Pancreas (tissue), 10 donors: ENCODE measurements around the gene ZNF417. TPM values are rescaled to one million over a fixed set of nuclear protein-coding genes. Genes with fewer than 3 reads are reported as not detected.

Source experiments
- ATAC-seq, 4 donors: fragments of 200-7000 bp; cut with Tn5 transposase; one replicate each; pipeline versions ENCODE4 v1.8.0 to v1.9.1; 2020; ENCODE audit warnings: mild to moderate bottlenecking in 4 of 4, moderate library complexity in 4 of 4
- DNase-seq, 6 donors: peaks; one replicate each; pipeline ENCODE4 v3.0.0-alpha.2; 2020
- FAIRE-seq: peaks from 2 replicates; lab custom pipeline; 2012; peaks lifted over from hg19 to GRCh38; lab: Jason Lieb, UNC
- H3K27ac ChIP-seq, 4 donors: fragments of 200-600 bp; sonication (generic); 1 replicate in 3 of 4; 2 replicates in 1 of 4; pipeline versions ENCODE4 v1.5.0 to v1.8.0; 2020
- H3K27me3 ChIP-seq, 4 donors: fragments of 200-600 bp; one replicate each; pipeline ENCODE4 v1.8.0; 2021
- H3K36me3 ChIP-seq, 3 donors: fragments of 200-600 bp; sonication (generic) in 1 of 3; one replicate each; pipeline versions ENCODE4 v1.5.0 to v1.8.0; 2020 to 2021
- H3K4me1 ChIP-seq, 3 donors: fragments of 200-600 bp; one replicate each; pipeline ENCODE4 v1.8.0; 2021
- H3K4me3 ChIP-seq, 4 donors: fragments of 200-600 bp; sonication (generic) in 2 of 4; one replicate each; pipeline versions ENCODE4 v1.5.0 to v1.8.0; 2020 to 2021
- H3K9me3 ChIP-seq, 4 donors: fragments of 200-600 bp; one replicate each; pipeline ENCODE4 v1.8.0; 2021
- WGBS, 2 donors: extraction: QIAGEN DNeasy Blood & Tissue Kit; methylation state at CpG; one replicate each; pipeline ENCODE4 v1.1.7; 2013; 5-methylcytosine and 5-hydroxymethylcytosine counted together
- intact Hi-C, 3 donors: fragments of 100-400 bp; cut with DNase I; formaldehyde crosslinking; loops; one replicate each; pipeline versions ENCODE4 v1.11.1 to v1.14.2; 2022
- polyA plus RNA-seq, 2 donors: library from polyadenylated mRNA; stranded (reverse); fragments of 200-250 nt; gene quantifications; one replicate each; pipeline ENCODE4 v1.2.3, GENCODE V29; 2013
- total RNA-seq, 6 donors: library from RNA; stranded (reverse); fragmentation: NEBNext Ultra II Directional in 4 of 6; extraction: Animal tissue kit (Norgen Biotek cat#: 25700) in 4 of 6; gene quantifications; one replicate each; pipeline versions ENCODE4 v1.2.1 to v1.2.4, GENCODE V29; 2021 to 2023
- TF ChIP-seq, protein P1 (sequence below), 4 donors: fragments of 200-600 bp; sonication (generic) in 3 of 4; IDR thresholded peaks; one replicate each; pipeline versions ENCODE4 v1.5.0 to v1.8.0; 2021; ENCODE audit warnings: antibody characterized with exemption in 4 of 4
- donor health status: healthy with polysubstance abuse.
- donor health status: DM: no; HTN: no; CAD: no; lungs with moderate emphysema.
- donor health status: DM: no; HTN: no; CAD: no.
- donor health status: control.
- donor health status: control.
- donor health status: Bipolar disorder and iron deficiency.
- donor health status: DM: yes; HTN: yes; CAD: no.
- donor health status: DM: no; HTN: no; CAD: no.
- donor health status: DM: no; HTN: no; CAD: no.
- donor health status: DM: yes; HTN: yes; CAD: no.

ZNF417 gene
- total and polyA plus RNA-seq, 8 donors: 2.8 to 15.3 (median 6.2) TPM

DNA sequence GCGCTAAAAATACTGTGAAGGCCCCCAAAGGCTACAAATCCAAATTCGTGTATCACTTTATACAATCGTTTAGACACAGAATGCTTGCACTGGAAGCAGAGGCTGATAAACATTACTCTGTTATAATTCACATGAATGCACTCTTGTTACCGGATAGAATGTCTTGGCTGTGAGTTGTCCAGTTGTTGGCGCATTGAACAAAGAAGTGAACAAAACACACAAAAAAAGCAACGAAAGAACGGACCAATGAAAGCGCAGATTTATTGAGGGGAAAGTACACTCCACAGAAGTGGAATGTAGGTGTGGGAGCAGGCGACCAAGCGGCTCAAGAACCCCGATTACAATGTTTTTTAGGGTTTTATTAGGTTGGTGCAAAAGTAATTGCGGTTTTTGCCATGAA, 19.3 kb upstream of the ZNF417 start:
- FAIRE-seq (no peak), DNase-seq (no peak), ATAC-seq (no peak)
- H3K4me3 ChIP-seq: no peak overlapping the region
- 79 to 86% methylated on average over 12 of the region's 12 CpGs for WGBS, 2 donors
- no peaks in the 10 kb centered on the region for H3K4me1 ChIP-seq
- TF ChIP-seq, protein P1, sequence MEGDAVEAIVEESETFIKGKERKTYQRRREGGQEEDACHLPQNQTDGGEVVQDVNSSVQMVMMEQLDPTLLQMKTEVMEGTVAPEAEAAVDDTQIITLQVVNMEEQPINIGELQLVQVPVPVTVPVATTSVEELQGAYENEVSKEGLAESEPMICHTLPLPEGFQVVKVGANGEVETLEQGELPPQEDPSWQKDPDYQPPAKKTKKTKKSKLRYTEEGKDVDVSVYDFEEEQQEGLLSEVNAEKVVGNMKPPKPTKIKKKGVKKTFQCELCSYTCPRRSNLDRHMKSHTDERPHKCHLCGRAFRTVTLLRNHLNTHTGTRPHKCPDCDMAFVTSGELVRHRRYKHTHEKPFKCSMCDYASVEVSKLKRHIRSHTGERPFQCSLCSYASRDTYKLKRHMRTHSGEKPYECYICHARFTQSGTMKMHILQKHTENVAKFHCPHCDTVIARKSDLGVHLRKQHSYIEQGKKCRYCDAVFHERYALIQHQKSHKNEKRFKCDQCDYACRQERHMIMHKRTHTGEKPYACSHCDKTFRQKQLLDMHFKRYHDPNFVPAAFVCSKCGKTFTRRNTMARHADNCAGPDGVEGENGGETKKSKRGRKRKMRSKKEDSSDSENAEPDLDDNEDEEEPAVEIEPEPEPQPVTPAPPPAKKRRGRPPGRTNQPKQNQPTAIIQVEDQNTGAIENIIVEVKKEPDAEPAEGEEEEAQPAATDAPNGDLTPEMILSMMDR (IDR thresholded peaks at IDR 0.05): no peak
- no peaks in the 10 kb centered on the region for H3K9me3 ChIP-seq
- H3K27me3 ChIP-seq: no peaks in the 10 kb centered on the region
- H3K36me3 ChIP-seq: no peaks in the 10 kb centered on the region
- intact Hi-C loops: no loop called here
- no peak overlapping the region for H3K27ac ChIP-seq

DNA sequence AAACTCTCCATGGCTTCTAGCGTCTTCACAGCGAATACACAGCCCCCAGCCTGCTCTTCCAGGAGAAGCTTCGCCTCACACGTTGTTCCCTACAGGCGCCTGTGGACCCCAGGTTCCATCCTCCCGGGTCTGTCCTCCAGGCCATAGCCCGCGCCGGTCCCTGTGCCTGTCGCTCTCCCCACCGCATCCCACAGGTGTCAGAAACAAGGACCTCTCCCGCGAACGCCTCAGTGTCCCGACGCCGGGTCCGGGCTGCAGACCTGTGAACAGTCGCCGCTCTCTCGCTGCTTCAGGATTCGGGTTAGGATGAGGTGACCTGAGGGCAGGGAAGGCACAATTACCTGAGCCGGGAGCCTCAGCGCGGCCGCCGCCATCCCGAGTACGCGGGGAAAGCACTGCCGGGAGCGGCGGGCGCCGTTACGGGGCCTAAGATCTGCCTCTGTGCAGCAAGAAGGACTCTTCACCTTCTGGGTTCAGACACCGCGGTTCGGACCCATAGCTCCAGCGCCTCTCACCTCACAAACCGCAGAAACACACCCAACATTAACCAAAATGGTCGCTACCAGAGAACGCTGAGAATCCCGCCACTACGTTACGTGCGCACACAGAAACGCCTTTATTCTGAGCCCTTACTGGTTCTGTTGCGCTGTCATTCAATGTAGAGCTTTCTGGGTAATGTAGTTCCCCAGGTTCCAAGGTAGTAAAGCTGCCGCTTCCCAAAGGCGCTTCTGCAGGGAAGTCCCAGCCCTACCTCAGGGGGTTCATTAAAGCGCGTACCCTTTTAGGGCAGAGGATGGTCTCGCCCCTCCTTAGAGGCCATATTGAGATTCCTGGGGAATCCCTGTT, 18.7 kb upstream of the ZNF417 start, which contains the start of gene ZNF418:
Gene ZNF418, minus strand, starts transcription at position 583 of the 846 bp plus-strand sequence. CDS start 1,580 bp downstream, outside the sequence.
- DNase-seq (peak; percentile 31 to 76 (median 58)), ATAC-seq (peak; percentile 98 to 100 (median 100)), FAIRE-seq (no peak)
- intact Hi-C loops: no loop called here
- H3K27ac ChIP-seq: peak within 1 kb of the TSS; percentile 37 to 63 (median 52)
- 2% methylated on average over 54 of the region's 54 CpGs for WGBS, 2 donors
- TF ChIP-seq, protein P1 (IDR thresholded peaks at IDR 0.05): no peak
- no peaks in the 10 kb centered on the region for H3K4me1 ChIP-seq
- H3K27me3 ChIP-seq: no peaks in the 10 kb centered on the region
- H3K36me3 ChIP-seq: peaks cover 0 to under 1% (median 0%) of the 10 kb centered on the region in 3 donors
- H3K9me3 ChIP-seq: no peaks in the 10 kb centered on the region
- peak within 1 kb of the TSS; percentile 32 to 69 (median 48) for H3K4me3 ChIP-seq

DNA sequence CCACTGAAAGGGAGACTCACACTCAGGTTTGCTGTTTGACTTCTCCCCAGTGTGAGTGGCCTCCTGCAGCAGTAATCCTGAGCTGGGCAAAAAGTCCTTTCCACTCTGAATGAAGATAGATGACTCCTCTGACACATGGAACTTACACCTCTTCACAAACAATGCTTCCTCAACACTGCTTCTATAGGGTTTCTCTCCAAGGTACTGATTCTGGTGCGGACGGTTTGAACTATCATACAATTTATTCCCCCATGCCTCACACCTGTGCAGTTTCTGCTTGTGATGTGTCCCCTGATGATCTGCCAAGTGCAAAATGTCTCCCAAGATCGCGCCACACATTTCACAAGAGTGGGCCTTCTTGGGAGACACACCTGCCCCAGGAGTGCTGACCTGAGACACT, 11.2 kb upstream of the ZNF417 start:
- ATAC-seq (no peak), DNase-seq (no peak), FAIRE-seq (no peak)
- peaks cover 0 to 21% (median 2%) of the 10 kb centered on the region in 3 donors for H3K36me3 ChIP-seq
- no peak overlapping the region for H3K4me3 ChIP-seq
- H3K9me3 ChIP-seq: peaks cover 0 to 5% (median 0%) of the 10 kb centered on the region in 4 donors
- H3K27ac ChIP-seq: no peak overlapping the region
- H3K4me1 ChIP-seq: no peaks in the 10 kb centered on the region
- TF ChIP-seq, protein P1 (IDR thresholded peaks at IDR 0.05): no peak
- intact Hi-C loops: no loop called here
- H3K27me3 ChIP-seq: no peaks in the 10 kb centered on the region
- 99% methylated on average over 4 of the region's 4 CpGs for WGBS, 2 donors

DNA sequence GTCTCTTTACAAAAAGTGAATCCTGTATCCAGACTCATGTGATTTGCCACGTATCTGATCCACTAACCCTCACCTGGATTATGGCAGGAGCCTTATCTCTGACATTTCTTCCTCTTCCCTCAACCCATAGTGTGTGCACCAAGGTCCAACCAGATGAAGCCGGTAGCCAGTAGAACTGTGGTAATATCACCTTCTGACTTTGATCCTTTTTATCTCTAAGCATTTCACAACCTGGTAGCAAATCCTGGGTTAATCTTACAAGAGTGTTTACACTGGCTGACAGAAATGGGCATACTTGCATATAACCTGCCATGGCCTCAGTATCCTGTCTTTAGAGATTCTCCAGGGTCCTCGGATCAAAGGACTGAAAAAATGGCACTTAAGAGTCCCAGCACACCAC, 1.9 kb downstream of the ZNF417 start:
- FAIRE-seq (no peak), ATAC-seq (no peak), DNase-seq (no peak)
- TF ChIP-seq, protein P1 (IDR thresholded peaks at IDR 0.05): no peak
- intact Hi-C loops: no loop called here
- H3K36me3 ChIP-seq: peaks cover 7 to 14% (median 11%) of the 10 kb centered on the region in 3 donors
- no peak overlapping the region for H3K4me3 ChIP-seq
- no peaks in the 10 kb centered on the region for H3K27me3 ChIP-seq
- no peak overlapping the region for H3K27ac ChIP-seq
- H3K4me1 ChIP-seq: peaks cover 0 to 10% (median 5%) of the 10 kb centered on the region in 3 donors
- 68 to 73% methylated on average over 3 of the region's 3 CpGs for WGBS, 2 donors
- H3K9me3 ChIP-seq: no peaks in the 10 kb centered on the region

DNA sequence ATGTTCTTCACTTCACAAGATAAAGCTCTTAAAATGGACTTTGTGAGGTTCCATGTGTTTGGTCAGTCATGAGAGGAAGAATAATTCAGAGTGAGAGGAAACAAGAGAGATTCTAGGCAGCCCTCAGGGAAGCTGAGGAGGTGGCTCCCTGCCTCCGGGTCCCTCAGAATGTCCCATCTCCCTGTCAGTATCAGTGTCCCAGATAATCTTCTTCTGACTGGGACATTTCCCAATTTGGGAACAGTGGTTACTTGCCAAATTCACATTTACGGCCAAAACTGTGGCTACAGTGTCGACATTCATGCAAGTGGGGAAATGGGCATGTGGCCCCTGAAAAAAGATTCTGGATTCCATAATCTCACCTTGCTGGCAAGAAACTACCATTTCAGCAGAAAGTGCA, 9.0 kb downstream of the ZNF417 start:
- TF ChIP-seq, protein P1 (IDR thresholded peaks at IDR 0.05): no peak
- no peaks in the 10 kb centered on the region for H3K9me3 ChIP-seq

More for the DNA sequence above, 9.0 kb downstream of the ZNF417 start:
- no peaks in the 10 kb centered on the region for H3K27me3 ChIP-seq
- WGBS, 2 donors: 92 to 98% methylated on average over 3 of the region's 3 CpGs
- H3K4me3 ChIP-seq: no peak overlapping the region
- ATAC-seq (no peak), DNase-seq (no peak), FAIRE-seq (no peak)
- no peak overlapping the region for H3K27ac ChIP-seq
- H3K4me1 ChIP-seq: no peaks in the 10 kb centered on the region
- intact Hi-C loops: no loop called here
- H3K36me3 ChIP-seq: peaks cover 7 to 22% (median 11%) of the 10 kb centered on the region in 3 donors
